HG03432 (cell line): ENCODE measurements around the gene DNAH3.
"Not testable (repeated sequence)": the region's sequence is repeated elsewhere in the genome, so short reads cannot be mapped to it uniquely, and the experiment has no call there.

Experiments
- ATAC-seq: cut with Tn5 transposase; IDR thresholded peaks from one replicate; pipeline ENCODE4 v1.9.1; 2021; ENCODE audit warnings: mild to moderate bottlenecking, moderate library complexity; ENCODE audit not compliant: unreplicated experiment

DNAH3 gene

GRCh38 chr16:21075252-21075651, 75.4 kb downstream of the DNAH3 start:
- no peak for ATAC-seq

GRCh38 chr16:21072976-21073375, 77.7 kb downstream of the DNAH3 start:
- ATAC-seq = no peak

GRCh38 chr16:21071741-21072140, 78.9 kb downstream of the DNAH3 start:
- ATAC-seq = no peak

GRCh38 chr16:21070564-21070963, 80.1 kb downstream of the DNAH3 start:
- ATAC-seq = no peak

GRCh38 chr16:21069986-21070385, 80.7 kb downstream of the DNAH3 start:
- ATAC-seq = no peak

GRCh38 chr16:21064203-21064602, 86.4 kb downstream of the DNAH3 start:
- ATAC-seq = no peak

GRCh38 chr16:21063314-21063713, 87.3 kb downstream of the DNAH3 start:
- not testable (repeated sequence) for ATAC-seq

GRCh38 chr16:21060027-21060510, 90.6 kb downstream of the DNAH3 start:
- ATAC-seq = no peak

- ATAC-seq = no peak
Measured at GRCh38 chr16:21057875-21058274, 92.8 kb downstream of the DNAH3 start.

GRCh38 chr16:21056396-21056795, 94.2 kb downstream of the DNAH3 start:
- ATAC-seq = no peak

- not testable (repeated sequence) for ATAC-seq
Measured at GRCh38 chr16:21055738-21056137, 94.9 kb downstream of the DNAH3 start.

- no peak for ATAC-seq
Measured at GRCh38 chr16:21053590-21053989, 97.1 kb downstream of the DNAH3 start.

- not testable (repeated sequence) for ATAC-seq
Measured at GRCh38 chr16:21048091-21048912, 102.3 kb downstream of the DNAH3 start.

- ATAC-seq = no peak
Measured at GRCh38 chr16:21038197-21038596, 112.4 kb downstream of the DNAH3 start.

GRCh38 chr16:21037736-21038135, 112.9 kb downstream of the DNAH3 start:
- no peak for ATAC-seq

GRCh38 chr16:21037168-21037567, 113.5 kb downstream of the DNAH3 start:
- ATAC-seq = no peak

- ATAC-seq = no peak
Measured at GRCh38 chr16:21036471-21036870, 114.2 kb downstream of the DNAH3 start.

GRCh38 chr16:21033704-21034103, 116.9 kb downstream of the DNAH3 start:
- ATAC-seq = no peak

GRCh38 chr16:21033264-21033663, 117.4 kb downstream of the DNAH3 start:
- ATAC-seq = no peak

- no peak for ATAC-seq
Measured at GRCh38 chr16:21028728-21029127, 121.9 kb downstream of the DNAH3 start.

GRCh38 chr16:21026846-21027245, 123.8 kb downstream of the DNAH3 start:
- no peak for ATAC-seq

- ATAC-seq = no peak
Measured at GRCh38 chr16:21023509-21024202, 127.0 kb downstream of the DNAH3 start.
